Adrenal gland (tissue), 5 donors: ENCODE data around the gene LSS.

Experiments used
- CTCF ChIP-seq, 6 experiments: fragments of 450-650 bp in 4 of 6; fragments of 200-600 bp in 2 of 6; sonication (generic) in 1 of 6; IDR thresholded peaks; 1 replicate in 5 of 6; 2 replicates in 1 of 6; pipeline versions ENCODE4 v1.5.1 to v1.8.0; 2016 to 2021; ENCODE audit warnings: antibody characterized with exemption in 6 of 6, mild to moderate bottlenecking in 2 of 6, moderate library complexity in 1 of 6
- POLR2A ChIP-seq, 2 donors: fragments of 450-650 bp; IDR thresholded peaks; one replicate each; pipeline ENCODE4 v1.6.1; 2017; ENCODE audit warnings: antibody characterized with exemption in 2 of 2, mild to moderate bottlenecking in 2 of 2, moderate library complexity in 1 of 2
- donor health status: DM: no; HTN: no; CAD: no.

- TF ChIP-seq CTCF (IDR thresholded peaks at IDR 0.05) (no peak), POLR2A (IDR thresholded peaks at IDR 0.05) (no peak)
Measured at GRCh38 chr21:46208761-46209721, 19.5 kb downstream of the LSS start.
